GM18502 (cell line): ENCODE results near the gene MYH15.
A peak's percentile ranks its signal among the peaks of the same experiment; 100 is the strongest.

Source experiments
- ATAC-seq: cut with Tn5 transposase; IDR thresholded peaks from one replicate; pipeline ENCODE4 v1.9.1; 2021; ENCODE audit warnings: mild to moderate bottlenecking; ENCODE audit not compliant: unreplicated experiment, poor library complexity

The MYH15 gene

DNA sequence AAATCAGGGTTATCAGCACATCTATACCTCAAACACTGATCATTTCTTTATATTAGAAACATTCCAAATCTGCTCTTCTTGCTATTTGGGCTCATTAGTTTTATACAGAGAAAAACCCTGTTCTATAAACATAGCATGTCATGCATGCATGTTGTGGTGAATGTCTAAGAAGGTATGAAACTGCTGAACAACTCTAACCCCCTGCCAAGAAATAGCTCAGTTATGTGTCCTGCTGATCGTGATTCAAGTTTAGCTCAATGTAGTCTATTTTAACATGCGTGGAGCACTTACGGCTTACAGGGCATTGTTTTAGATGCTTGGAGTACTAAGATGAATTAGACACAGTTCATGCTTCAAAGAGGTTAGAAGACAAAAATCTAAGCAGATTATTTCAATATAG, 35.8 kb downstream of the MYH15 start:
- ATAC-seq: no peak

DNA sequence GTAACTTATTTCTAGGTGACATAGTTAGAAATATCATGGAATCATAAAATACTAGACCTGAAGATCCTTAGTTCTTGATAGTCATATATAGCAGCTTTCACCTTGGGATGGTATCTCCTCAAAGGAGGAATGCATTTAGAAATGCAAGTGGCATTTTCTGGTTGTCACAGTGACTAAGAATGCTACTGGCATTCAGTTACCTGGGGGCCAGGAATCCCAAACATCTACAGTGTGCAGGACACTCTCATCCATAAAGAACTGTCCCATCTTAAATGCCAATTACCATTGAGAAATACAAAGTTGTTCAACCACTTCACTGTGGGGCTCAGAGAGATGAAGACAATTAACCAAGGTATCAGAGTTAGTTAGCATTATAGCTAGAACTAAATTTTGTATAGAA, 36.7 kb downstream of the MYH15 start:
- no peak for ATAC-seq

DNA sequence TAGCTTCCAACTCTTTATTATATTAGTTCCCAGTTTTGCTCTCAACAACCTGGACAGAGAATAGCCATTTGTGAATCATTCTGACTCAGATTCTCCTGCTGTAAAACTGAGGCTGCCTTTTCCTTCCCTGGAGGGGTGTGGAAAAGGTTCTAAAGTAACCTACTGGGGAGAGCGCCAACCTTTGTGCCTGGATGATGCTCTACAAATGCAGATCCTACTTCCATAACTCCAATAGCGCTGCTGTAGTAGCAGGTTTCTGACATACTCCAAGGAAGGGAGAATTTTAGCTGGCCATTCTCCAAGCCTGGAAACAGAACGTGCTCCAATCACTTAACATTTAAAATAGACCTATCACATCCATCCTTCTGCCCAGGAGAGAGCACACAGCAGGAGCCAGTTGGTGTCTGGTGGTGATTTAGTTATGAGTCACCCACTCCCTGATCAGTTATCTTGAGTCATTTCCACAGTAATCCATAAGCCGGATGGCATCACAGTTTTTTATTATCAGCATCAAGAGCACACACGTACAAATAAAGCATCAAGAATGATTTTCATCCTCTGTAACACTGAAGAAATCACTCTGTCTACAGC, 38.3 kb downstream of the MYH15 start:
- no peak for ATAC-seq

DNA sequence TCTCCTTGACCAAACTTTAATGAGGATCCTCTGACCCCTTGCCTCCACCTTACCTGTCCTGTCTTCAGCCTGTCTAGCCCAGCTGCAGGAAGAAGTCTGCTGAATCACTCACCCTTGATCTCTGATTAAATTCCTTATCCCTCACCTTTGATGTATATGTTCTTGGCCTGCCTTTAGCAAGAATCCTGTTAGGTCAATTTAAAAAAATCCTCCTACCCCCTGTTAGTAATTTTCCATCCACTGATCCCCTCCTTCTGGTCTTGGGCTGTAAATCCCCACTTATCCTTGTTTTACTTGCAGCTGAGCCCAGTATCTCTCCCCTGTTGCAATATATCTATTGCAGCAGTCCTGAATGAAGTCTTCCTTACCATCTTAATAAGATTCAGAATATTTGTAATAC, 39.0 kb downstream of the MYH15 start:
- no peak for ATAC-seq

DNA sequence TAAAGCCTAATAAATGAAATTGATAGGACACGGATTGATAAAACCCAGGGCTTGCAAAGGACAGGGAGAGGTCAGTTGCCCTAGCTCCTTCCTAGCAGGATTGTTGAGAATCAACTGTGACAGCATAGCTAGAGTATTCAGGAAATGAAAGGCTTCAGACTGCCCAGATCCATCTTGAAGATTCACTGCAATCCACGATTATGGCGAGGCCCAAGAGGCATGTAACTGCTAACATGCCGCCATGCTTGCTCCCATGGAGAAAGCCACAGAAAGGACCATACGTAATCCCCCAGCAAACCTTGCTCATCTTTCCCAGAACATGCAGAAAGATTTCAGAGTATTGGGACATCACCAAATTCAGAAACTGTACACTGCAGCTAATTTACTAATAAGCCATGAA, 41.3 kb downstream of the MYH15 start:
- no peak for ATAC-seq

DNA sequence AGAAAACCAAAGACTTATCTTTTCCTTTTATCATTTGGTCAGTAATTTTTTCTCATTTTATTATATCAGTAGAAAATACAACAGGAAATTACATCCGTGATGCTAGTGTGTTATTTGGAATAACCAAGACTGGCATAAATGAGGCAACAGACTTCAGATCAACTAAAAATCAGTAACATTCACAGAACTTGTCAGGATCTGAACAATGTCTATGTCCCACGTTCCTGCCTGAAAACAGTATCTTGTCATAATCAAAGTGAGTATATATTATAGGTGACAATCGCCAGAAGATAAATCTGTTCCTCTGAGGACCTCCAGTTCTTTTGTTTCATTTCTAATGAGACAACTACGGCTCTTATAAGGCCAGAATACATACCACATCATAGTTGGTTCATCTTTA, 41.8 kb downstream of the MYH15 start:
- ATAC-seq: no peak

DNA sequence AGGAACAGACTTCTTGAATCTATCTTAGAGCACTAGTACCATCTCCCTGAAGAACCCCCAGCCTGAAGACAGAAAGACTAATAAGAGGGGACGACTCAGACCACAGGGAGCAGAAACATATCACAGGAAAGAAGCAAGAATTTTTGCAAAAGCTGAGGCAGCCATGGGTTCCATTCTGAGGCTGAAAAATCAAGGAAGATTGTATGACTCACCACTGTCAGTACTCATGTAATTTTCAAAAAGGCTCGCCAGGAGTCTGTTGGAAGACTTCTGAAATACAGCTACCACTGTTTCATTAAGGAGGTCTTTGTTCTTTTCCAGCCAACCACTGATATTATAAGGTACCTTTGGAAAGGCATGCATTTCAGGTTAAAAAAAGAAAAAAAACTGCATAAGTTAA, 47.5 kb downstream of the MYH15 start:
- ATAC-seq: no peak

DNA sequence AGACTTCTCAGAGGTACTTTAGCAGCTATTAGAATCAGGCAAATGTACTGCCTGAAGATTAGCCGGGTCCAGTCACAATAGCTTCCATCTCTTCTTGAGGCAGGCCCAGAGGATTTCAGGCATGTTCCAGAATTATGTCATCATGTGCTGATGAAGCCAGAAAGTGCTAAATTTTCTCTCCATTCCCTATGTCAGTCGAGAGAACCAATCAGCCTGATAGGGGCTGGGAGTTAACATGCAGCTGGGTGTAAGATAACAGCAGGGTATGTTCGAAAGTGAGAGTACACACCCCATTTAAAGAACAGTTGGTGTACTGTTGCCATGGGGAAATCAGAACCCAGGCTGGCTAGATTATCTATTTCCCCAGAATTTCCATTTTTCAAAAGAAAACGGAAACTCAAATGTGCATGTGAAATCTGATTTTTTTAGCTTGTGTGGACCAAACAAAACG, 48.7 kb downstream of the MYH15 start:
- no peak for ATAC-seq

DNA sequence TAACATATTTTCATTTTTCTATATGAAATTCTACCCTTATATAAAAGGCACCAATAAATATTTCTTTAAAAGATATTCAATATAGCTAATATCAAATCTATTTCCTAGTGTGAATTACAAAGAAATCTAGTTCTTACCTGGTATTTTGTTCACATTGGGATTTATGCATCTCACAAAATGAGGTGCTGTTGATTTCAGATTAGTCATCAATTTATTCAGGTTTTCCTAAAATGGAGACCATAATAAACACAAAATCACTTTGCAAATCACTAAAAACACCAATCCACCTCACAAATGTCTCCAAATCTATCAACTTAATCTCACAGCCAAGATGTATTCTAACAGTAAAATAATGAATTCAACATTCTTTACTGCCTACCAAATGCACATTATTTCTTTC, 51.2 kb downstream of the MYH15 start:
- no peak for ATAC-seq

DNA sequence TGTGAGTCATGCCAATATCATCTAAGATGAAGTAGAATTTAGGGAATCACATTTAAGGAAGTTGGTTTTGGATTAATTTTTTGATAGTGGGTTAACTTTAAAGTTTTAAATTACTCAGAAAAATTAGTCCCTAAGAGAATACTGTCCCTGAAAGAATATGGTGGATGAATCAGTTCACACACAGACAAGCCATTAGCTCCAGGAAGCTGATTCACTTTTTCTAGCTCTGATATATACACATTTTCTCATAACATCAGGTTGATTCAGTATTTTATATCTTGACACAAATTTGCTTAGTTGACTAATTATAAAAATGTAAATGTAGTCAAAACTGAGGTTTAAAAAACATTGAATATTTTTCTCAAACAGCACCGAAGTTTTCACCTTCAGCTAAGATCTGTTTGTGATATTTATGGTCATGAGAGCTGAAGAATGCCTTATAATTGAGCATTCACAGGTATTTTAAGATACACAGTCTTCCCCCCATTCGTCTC, 55.1 kb downstream of the MYH15 start:
- ATAC-seq: no peak

DNA sequence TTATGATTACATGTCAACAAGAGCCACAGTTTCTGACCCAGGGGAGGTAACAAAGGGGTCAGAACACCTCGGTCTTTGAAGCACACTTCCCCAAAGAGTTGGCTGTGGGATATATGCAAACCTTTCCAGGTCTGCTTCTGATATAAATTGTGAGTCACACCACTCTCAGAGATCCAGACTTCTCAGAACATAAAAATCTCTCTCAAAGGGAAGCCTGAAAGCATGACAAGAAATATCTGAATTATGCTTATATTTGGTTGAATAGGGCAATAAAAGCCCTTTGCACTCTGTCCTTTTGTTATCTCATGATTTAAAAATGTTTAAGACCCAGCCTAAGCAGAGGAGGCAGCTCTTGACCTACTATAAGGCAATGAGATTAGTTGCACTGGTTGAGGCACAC, 56.8 kb downstream of the MYH15 start:
- ATAC-seq: no peak

DNA sequence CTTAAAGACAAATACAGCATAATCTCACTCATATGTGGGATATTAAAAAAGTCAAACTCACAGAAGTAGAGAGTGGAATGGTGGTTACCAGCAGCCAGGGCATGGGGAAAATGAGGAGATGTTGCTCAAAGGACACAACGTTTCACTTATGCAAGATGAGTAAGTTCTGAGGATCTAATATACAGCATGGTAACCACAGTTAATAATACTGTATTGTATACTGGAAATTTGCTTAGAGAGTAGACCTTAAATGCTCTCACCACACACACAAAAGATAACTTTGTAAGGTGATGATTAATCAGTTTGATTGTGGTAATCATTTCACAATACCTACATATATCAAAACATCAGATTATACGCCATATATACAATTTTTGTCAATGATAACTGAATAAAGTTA, 60.0 kb downstream of the MYH15 start:
- no peak for ATAC-seq

DNA sequence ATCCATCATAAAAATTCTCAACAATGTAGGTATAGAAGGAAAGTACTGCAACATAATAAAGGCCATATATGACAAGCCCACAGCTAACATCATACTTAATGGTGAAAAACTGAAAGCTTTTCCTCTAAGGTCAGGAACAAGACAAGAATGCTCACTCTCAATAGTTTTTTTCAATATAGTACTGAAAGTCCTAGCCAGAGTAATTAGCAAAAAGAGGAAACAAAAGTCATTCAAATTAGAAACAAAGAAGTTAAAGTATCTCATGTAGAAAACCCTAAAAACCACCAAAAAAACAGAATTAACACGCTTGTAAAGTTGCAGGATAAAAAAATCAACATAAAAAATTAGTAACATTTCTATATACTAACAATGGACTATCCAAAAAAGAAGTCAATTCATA, 61.8 kb downstream of the MYH15 start:
- ATAC-seq: peak; percentile 80

DNA sequence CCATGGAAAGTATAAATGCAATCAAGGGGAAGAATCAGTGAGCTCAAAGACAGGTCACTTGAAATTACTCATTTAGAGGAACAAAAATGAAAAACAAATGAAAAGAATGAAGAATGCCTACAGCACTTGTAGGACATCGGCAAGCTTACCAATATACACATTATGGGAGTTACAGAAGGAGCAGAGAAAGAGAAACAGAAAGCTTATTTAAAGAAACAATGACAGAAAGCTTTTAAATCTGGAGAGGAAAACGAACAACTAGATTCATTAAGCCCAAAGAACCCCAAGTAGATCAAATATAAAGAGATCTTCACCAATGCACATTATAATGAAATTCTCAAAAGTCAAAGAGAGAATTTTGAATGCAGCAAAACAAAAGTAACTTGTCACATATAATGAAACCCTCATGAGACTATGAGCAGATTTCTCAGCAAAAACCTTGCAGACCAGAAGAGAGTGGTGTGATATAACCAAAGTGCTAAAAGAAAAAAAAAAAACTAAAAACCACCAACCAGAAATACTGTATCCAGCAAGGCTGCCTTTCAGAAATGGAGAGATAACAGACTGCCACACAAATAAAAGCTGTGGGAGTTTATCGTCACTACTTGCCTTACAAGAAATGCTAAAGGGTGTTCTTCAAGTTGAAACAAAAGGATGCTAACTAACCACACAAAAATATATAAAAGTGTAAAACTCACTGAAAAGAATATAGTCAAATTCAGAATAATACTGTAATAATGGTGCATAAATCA, 63.1 kb downstream of the MYH15 start:
- no peak for ATAC-seq

DNA sequence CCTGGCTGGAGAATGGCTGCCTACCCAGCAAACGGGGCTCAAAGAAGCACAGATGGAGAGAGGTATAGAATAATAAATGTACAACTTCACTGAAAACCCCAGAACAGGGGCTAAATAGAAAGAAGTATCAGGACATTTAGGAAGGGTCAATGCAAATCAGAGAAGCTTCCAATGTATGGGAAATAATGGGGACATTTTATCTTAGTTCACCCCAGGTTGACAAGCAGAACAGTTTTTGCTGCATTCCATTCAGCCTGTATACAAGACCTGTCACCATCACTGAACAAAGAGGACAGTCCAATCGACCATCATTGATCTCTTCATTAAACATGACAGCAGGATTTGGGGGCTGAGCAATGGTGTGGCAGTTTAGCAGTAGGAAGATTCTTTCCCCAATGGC, 68.1 kb downstream of the MYH15 start:
- no peak for ATAC-seq

DNA sequence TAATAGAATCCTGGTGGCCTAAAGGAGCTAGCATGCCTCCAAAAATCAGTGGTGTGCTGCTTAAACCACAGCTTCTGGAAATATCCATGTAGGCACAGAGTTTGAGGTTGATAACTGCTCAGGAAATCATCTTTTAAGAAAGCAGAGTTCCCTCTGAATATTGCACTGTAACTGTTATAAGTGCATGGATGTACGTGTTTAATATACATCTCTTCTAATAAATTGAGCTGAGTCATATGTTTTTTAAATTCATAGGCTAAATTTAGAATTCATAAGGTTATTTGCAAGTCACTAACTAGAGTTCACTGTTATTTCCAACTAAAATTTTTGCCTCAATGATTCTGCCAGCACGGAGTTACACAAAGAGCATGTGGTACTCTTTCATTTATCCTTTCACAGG, 68.9 kb downstream of the MYH15 start:
- ATAC-seq: no peak

DNA sequence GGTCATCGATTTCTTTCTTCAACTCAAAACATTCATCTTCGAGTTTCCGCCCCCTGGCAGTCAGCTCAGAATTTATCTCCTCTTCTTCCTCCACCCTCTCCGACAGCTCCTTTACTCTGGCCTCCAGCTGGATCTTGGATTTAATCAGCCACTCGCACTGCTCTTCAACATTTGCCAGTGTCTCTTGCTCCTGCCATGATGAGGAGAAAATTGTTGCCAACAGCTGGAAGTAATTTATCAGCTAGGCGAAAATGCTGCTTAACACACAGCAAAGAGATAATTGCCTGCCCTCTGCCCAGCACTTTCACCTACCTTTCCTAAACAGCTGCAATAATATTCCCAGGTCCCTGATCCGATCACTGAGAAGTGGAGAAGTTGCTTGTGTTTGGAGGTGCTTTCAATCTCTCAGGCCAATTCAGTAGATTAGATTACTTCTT, 69.3 kb downstream of the MYH15 start:
- ATAC-seq: no peak

DNA sequence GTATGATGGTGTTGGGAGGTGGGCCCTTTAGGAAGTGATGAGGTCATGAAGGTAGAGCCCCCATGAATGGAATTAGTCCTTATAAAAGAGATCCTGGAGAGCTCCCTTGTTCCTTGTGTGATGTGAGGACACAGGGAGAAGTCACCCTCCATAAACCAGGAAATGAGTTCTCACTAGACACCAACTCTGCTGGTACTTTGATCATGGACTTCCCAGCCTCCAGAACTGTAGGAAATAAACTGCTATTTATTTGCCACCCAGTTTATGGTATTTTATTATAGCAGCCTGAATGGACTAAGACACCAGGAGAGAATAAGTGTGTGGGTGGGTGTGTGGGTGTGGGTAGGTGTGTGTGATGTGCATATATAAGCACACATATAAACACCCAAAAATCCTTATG, 71.9 kb downstream of the MYH15 start:
- no peak for ATAC-seq

DNA sequence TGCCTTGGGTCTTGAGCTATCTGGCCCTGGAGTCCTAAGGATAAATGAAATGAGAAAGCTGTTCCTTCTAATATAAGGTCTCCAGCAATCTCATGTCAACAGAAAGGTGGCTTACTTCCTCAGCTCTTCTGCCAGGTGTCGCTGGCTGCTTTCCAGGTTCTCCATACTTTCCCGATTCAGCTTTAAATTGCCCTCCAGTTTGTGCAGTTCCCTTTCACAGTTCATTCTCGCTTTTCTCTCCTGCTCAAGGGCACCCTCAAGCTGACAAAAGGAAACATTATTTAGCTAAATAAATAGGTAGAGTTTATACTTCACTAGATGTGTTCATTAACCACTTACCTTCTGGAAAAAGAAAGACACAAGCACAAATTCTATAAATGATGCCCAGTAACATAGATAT, 73.0 kb downstream of the MYH15 start:
- no peak for ATAC-seq

DNA sequence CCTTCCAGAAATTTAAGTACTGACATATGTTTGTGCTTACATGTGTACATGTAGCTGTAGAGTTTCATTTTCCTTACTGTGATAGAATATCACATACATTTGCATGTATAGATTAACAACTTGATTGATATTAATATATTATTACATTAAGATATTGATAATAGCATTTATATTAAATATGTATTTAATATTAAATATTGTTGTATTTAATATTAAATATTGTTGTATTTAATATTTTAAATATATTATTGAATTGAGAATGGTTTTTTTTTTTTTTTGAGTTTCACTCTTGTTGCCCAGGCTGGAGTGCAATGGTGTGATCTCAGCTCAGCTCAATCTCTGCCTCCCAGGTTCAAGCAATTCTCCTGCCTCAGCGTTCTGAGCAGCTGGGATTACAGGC, 76.5 kb downstream of the MYH15 start:
- ATAC-seq: no peak

DNA sequence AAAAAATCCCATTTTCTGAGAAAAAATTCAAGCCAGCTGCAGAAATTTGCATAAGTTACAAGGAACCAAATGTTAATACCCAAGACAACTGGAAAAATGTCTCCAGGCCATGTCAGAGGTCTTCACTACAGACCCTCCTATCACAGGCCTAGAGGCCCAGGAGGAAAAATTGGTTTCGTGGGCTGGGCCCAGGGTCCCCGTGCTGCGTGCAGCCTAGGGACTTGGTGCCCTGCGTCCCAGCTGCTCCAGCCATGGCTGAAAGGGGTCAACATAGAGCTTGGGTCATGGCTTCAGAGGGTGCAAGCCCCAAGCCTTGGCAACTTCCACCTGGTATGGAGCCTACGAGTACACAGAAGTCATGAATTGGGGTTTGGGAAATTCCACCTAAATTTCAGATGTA, 78.0 kb downstream of the MYH15 start:
- ATAC-seq: no peak

DNA sequence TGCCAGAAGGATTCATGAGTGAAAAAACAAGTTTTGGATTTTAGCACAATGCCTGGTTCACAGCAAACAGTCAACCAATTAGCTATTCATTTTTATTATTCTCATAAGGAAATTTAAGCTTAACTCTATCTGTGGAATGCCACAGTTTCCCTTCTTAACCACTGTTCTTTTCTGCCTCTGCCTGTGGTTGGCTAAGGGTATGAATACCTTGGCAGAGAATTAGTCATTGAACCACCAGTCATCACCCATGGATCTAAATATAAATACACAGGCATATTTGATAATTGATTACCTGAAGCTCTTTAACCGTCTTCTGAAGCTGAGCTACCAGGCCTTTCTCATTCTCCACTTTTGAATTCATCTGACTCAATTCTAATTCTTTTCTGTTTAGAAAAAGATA, 79.9 kb downstream of the MYH15 start:
- no peak for ATAC-seq
